ENCODE data around the gene SPATA45. TPM values are rescaled to one million over a fixed set of nuclear protein-coding genes. Genes with fewer than 3 reads are reported as not detected.
"Not testable (repeated sequence)": the region's sequence is repeated elsewhere in the genome, so short reads cannot be mapped to it uniquely, and the experiment has no call there.

Gene SPATA45
- total and polyA plus RNA-seq, 12 donors, result 0.39 to 0.56 TPM; not detected in 10

GRCh38 chr1:212864201-212864600, 16.8 kb upstream of the SPATA45 start:
- no peaks in the 10 kb centered on the region for H3K27me3 ChIP-seq
- TF ChIP-seq POLR2A (IDR thresholded peaks at IDR 0.05), result no peak
- no peak for TF ChIP-seq CTCF (IDR thresholded peaks at IDR 0.05)
- H3K9me3 ChIP-seq (replicated peaks in 1 of 3), result no peaks in the 10 kb centered on the region
- no peak overlapping the region for H3K4me3 ChIP-seq
- no peak for DNase-seq
- no peaks in the 10 kb centered on the region for H3K36me3 ChIP-seq (replicated peaks in 1 of 2)
- peaks cover 0 to 20% of the 10 kb centered on the region in 2 donors for H3K4me1 ChIP-seq (replicated peaks in 1 of 2)
- intact Hi-C loops (cut with DNase I), result no loop called here
- WGBS, 4 donors, result 89 to 97% (median 95%) methylated on average over 4 of the region's 4 CpGs
- no peak overlapping the region for H3K27ac ChIP-seq

GRCh38 chr1:212863345-212863744, 15.9 kb upstream of the SPATA45 start:
- peaks cover 0 to 26% of the 10 kb centered on the region in 2 donors for H3K4me1 ChIP-seq (replicated peaks in 1 of 2)
- H3K9me3 ChIP-seq (replicated peaks in 1 of 3); H3K4me3 ChIP-seq; intact Hi-C loops (cut with DNase I); H3K27me3 ChIP-seq; DNase-seq; H3K36me3 ChIP-seq (replicated peaks in 1 of 2); H3K27ac ChIP-seq: not testable (repeated sequence)
- 86 to 94% (median 89%) methylated on average over 10 of the region's 10 CpGs for WGBS, 4 donors

- H3K36me3 ChIP-seq (replicated peaks in 1 of 2), result no peaks in the 10 kb centered on the region
- 74 to 87% (median 83%) methylated on average over 2 of the region's 2 CpGs for WGBS, 4 donors
- TF ChIP-seq POLR2A (IDR thresholded peaks at IDR 0.05) (no peak), CTCF (IDR thresholded peaks at IDR 0.05) (no peak)
These were observed 14.8 kb upstream of the SPATA45 start for GRCh38 chr1:212862111-212862690.

GRCh38 chr1:212860713-212861581, 13.5 kb upstream of the SPATA45 start:
- Histone ChIP-seq H3K9me3 (replicated peaks in 1 of 3) (no peaks in the 10 kb centered on the region), H3K4me1 (replicated peaks in 1 of 2) (peaks cover 0 to 32% of the 10 kb centered on the region in 2 donors), H3K36me3 (replicated peaks in 1 of 2) (no peaks in the 10 kb centered on the region), H3K27ac (no peak overlapping the region), H3K27me3 (no peaks in the 10 kb centered on the region), H3K4me3 (no peak overlapping the region)
- DNase-seq, result no peak
- intact Hi-C loops (cut with DNase I), result no loop called here
- TF ChIP-seq CTCF (IDR thresholded peaks at IDR 0.05), result no peak
- TF ChIP-seq POLR2A (IDR thresholded peaks at IDR 0.05), result no peak
- 68 to 81% (median 77%) methylated on average over 5 of the region's 5 CpGs for WGBS, 4 donors

More at GRCh38 chr1:212862111-212862690, 14.8 kb upstream of the SPATA45 start:
- H3K9me3 ChIP-seq (replicated peaks in 1 of 3), result no peaks in the 10 kb centered on the region
- DNase-seq, result no peak
- intact Hi-C loops (cut with DNase I), result no loop called here
- peaks cover 0 to 29% of the 10 kb centered on the region in 2 donors for H3K4me1 ChIP-seq (replicated peaks in 1 of 2)
- H3K27ac ChIP-seq, result no peak overlapping the region
- no peak overlapping the region for H3K4me3 ChIP-seq
- no peaks in the 10 kb centered on the region for H3K27me3 ChIP-seq
